C4-2B (cell line): ENCODE data around the gene MBL2.

ENCODE experiments used
- H3K27ac ChIP-seq: fragments of 450-650 bp; 2 replicates; pipeline ENCODE4 v1.5.1; 2017
- CTCF ChIP-seq: fragments of 450-650 bp; conservative IDR thresholded peaks from 2 replicates; pipeline ENCODE4 v1.5.1; 2017; ENCODE audit warnings: mild to moderate bottlenecking
- ZFX ChIP-seq: fragments of 450-650 bp; IDR thresholded peaks from 2 replicates; pipeline ENCODE4 v1.6.1; 2017

Gene MBL2

GRCh38 chr10:52751337-52751736 is 21.2 kb downstream of the MBL2 start:
- no peak overlapping the region for H3K27ac ChIP-seq
- TF ChIP-seq CTCF (no peak), ZFX (no peak)

DNA sequence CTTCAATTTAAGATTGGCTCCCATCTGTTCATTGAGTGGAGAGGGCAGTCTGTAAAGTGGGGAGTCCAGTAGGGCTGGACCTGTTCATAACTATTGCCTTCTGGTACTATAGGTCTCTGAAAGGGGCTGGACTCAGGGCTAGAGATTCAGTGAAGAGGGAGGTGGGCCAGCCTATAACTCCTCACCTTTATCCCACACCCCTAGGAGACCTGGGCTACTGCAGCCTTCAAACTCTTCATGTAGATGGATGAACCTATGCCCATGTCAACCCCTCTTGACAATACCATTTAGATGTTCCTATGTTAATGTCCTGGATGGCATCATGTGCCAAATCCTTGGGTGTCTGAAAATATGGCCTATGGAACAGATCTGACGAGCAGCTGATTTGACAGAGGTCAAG is 22.0 kb downstream of the MBL2 start:
- no peak overlapping the region for H3K27ac ChIP-seq
- no peak for TF ChIP-seq CTCF
- no peak for TF ChIP-seq ZFX

DNA sequence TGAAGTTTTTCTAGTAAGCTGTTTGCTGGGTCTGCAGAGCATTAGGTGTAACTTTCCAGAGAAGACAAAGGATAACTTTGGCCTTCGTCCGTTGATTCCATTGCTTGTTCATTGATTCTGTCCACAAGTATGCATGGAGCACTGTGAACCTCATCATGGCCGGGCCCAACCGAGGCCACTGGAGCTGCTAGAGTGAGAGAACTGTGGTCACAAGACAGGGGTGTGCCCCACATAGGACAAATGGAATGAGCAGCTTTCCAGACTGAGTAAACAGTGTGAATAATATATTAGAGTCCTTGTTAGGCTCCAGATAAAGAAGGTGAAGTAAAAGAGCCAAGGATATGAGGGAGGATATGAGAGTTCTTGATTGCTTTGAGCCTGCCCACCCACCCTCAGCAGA is 24.9 kb downstream of the MBL2 start:
- TF ChIP-seq CTCF (no peak), ZFX (no peak)
- H3K27ac ChIP-seq, result no peak overlapping the region

- TF ChIP-seq ZFX (no peak), CTCF (peak; percentile 43)
- no peak overlapping the region for H3K27ac ChIP-seq
These were observed 26.4 kb downstream of the MBL2 start for GRCh38 chr10:52746169-52746568.

DNA sequence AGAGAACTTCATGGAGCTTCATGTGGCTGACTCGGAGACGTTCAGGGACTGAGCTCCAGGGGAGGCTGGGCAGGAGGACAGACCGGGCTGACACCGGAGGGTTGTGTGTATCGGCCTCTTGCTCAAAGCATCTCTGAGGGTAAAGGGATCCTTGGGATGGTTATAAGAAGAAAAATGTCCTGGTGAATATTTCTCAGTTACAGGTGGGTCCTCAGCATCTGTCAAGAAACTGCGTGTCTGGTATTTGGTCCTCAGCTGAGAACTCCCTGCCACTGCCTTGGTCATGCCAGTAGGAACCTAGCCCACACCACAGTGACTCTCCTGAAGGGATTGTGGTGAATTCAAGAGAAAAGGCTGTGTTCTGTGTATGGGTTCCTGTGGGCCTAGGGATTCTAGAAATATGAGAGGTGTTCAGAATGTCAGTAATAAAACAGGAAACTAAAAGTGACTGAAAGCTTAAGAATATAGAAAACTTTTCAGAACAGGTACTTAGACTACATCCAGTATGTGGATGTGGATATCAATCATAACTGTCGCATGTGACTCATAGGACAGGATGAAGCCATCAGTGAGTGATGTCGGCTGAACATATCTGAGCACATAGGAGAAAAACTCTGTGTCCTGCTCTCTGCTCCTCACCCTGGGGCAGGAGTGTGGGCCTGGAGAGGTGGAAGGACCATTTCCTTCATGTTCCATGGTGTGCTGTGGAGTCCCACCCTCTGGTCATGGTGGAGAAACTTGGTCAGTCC is 28.4 kb downstream of the MBL2 start:
- TF ChIP-seq CTCF (no peak), ZFX (no peak)
- H3K27ac ChIP-seq, result no peak overlapping the region

DNA sequence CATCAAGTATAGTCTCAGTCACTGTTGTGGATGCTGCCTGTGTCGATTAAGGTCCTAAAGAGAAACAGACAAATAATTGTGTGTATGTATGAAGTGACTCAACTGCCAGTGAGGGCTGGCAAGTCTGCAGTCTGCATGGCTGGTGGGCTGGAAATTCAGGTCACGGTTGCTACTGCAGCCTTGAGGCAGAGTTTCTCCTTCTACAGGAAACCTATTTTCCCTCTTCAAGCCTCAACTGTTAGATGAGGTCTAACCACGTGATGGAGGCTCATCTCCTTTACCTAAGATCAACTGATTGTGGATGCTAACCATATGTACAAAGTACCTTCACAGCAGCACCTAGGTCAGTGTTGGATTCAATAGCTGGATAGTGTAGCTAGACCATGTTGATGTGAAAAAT is 29.9 kb downstream of the MBL2 start:
- TF ChIP-seq CTCF (no peak), ZFX (no peak)
- H3K27ac ChIP-seq, result no peak overlapping the region

DNA sequence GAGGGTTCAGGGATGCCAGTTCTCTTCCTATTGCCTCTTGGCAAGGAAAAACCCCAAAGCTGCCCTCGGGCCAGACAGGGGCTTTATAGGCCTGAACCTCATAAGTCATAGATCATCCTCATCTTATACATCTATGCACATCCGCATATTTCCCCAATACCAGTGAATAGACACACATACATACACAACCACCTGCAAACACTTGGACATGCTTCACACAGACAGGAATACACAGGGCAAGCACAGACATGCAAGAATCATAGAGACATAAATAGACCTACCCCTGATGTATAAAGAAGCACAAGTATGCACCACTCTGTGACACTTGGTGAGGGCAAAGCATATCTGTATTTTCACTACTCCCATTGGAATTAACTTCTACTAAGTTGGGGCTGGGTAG is 30.7 kb downstream of the MBL2 start:
- no peak overlapping the region for H3K27ac ChIP-seq
- TF ChIP-seq CTCF, result no peak
- no peak for TF ChIP-seq ZFX
